CD4-positive, alpha-beta memory T cell (primary cell): ENCODE measurements around the gene FBRS. TPM values are rescaled to one million over a fixed set of nuclear protein-coding genes. Genes with fewer than 3 reads are reported as not detected.

Source experiments
- CTCF ChIA-PET: fragments of 350-600 bp; sonication (Branson Sonifier 250); formaldehyde crosslinking; loops from one replicate; lab custom pipeline; 2021; ENCODE audit warnings: inconsistent platforms; ENCODE audit not compliant: partially characterized antibody; lab: Charles Lee
- POLR2A ChIA-PET: fragments of 350-600 bp; sonication (Branson Sonifier 250); formaldehyde crosslinking; loops from one replicate; lab custom pipeline; 2021; ENCODE audit not compliant: partially characterized antibody; lab: Charles Lee
- DNase-seq, 5 donors: peaks; one replicate each; pipeline versions ENCODE4 v3.0.0 to v3.0.0-alpha.2; 2020 to 2022; ENCODE audit warnings: mixed read lengths in 1 of 5
- H3K27ac ChIP-seq: one replicate; pipeline ENCODE4 v1.7.0; 2013; ENCODE audit warnings: low read depth, low read length
- H3K27me3 ChIP-seq: 2 replicates; pipeline ENCODE4 v1.7.0; 2013; ENCODE audit warnings: mild to moderate bottlenecking, low read length, moderate library complexity; ENCODE audit not compliant: insufficient read depth
- H3K36me3 ChIP-seq: 2 replicates; pipeline ENCODE4 v1.7.0; 2013; ENCODE audit warnings: mild to moderate bottlenecking, low read length, moderate library complexity; ENCODE audit not compliant: insufficient read depth
- H3K4me1 ChIP-seq: 2 replicates; pipeline ENCODE4 v1.7.0; 2013; ENCODE audit warnings: mild to moderate bottlenecking, low read length, moderate library complexity; ENCODE audit not compliant: insufficient read depth
- H3K4me3 ChIP-seq, 2 donors: one replicate each; pipeline ENCODE4 v1.7.0; 2013; ENCODE audit warnings: low read length in 2 of 2, mild to moderate bottlenecking in 1 of 2
- H3K9me3 ChIP-seq, 2 donors: one replicate each; pipeline ENCODE4 v1.7.0; 2013; ENCODE audit warnings: low read length in 2 of 2, control low read depth in 1 of 2; ENCODE audit not compliant: control insufficient read depth in 1 of 2
- H3K27ac Mint-ChIP-seq, 7 donors: one replicate each; pipeline ENCODE4 v1.8.0; 2020 to 2021; ENCODE audit warnings: mixed read lengths in 7 of 7, mild to moderate bottlenecking in 6 of 7, inconsistent platforms in 3 of 7, moderate library complexity in 3 of 7
- H3K27me3 Mint-ChIP-seq, 2 donors: one replicate each; pipeline ENCODE4 v1.8.0; 2020 to 2021; ENCODE audit warnings: mixed read lengths in 2 of 2
- H3K36me3 Mint-ChIP-seq, 2 donors: one replicate each; pipeline ENCODE4 v1.8.0; 2020 to 2021; ENCODE audit warnings: mixed read lengths in 2 of 2, inconsistent platforms in 1 of 2, mild to moderate bottlenecking in 1 of 2
- H3K4me1 Mint-ChIP-seq, 4 donors: one replicate each; pipeline ENCODE4 v1.8.0; 2020 to 2021; ENCODE audit warnings: mixed read lengths in 4 of 4, mild to moderate bottlenecking in 1 of 4
- H3K4me3 Mint-ChIP-seq, 8 donors: one replicate each; pipeline ENCODE4 v1.8.0; 2020 to 2021; ENCODE audit warnings: mixed read lengths in 8 of 8, mild to moderate bottlenecking in 7 of 8, moderate library complexity in 6 of 8, inconsistent platforms in 3 of 8
- H3K9me3 Mint-ChIP-seq, 8 donors: one replicate each; pipeline ENCODE4 v1.8.0; 2020 to 2021; ENCODE audit warnings: mixed read lengths in 8 of 8, mild to moderate bottlenecking in 5 of 8, inconsistent platforms in 3 of 8, moderate library complexity in 1 of 8
- intact Hi-C: fragments of 100-400 bp; cut with micrococcal nuclease; formaldehyde crosslinking; loops from one replicate; pipeline ENCODE4 v1.15.1; 2023
- polyA plus RNA-seq, 2 donors: library from polyadenylated mRNA; unstranded; fragments of 300-500 nt; fragmentation: Illumina TruSeq; gene quantifications; one replicate each; pipeline ENCODE4 v1.2.3, GENCODE V29; 2021
- total RNA-seq, 2 experiments: library from RNA; stranded (reverse); gene quantifications; one replicate each; pipeline ENCODE4 v1.2.3, GENCODE V29; 2021

FBRS gene
- total and polyA plus RNA-seq, 4 experiments from 2014 or later = 0.70 to 172 (median 85.9) TPM

DNA sequence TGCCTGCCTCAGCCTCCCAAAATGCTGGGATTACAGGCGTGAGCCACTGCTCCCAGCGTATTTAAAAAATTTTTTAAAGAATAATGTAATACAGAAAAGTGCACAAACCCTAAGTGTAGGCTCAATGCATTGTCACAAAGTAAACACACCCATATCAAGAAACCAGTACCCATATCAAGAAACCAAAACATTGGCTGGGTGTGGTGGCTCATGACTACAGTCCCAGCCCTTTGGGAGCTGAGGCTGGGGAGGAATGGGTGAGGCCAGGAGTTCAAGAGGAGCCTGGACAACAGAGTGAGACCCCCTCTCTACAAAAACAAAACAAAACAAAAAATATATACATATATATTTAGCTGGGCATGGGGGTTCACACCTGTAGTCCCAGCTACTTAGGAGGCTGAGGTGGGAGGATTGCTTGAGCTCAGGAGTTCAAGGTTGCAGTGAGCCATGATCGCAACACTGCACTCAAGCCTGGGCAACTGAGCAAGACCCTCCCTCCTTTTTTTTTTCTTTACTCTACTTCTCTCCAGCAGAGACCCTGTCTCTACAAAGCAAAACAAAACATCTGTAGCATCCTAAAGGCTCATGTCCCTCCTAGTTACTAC lies 16.8 kb upstream of the FBRS start:
- Mint-ChIP-seq H3K27me3 (peaks cover 0 to 2% of the 10 kb centered on the region in 2 donors), H3K9me3 (no peaks in the 10 kb centered on the region), H3K36me3 (no peaks in the 10 kb centered on the region), H3K27ac (no peak overlapping the region), H3K4me3 (no peak overlapping the region), H3K4me1 (no peaks in the 10 kb centered on the region)
- Histone ChIP-seq H3K27me3 (no peaks in the 10 kb centered on the region), H3K36me3 (no peaks in the 10 kb centered on the region), H3K27ac (no peak overlapping the region), H3K4me1 (no peaks in the 10 kb centered on the region), H3K9me3 (no peaks in the 10 kb centered on the region), H3K4me3 (no peak overlapping the region)
- DNase-seq = no peak
- POLR2A ChIA-PET = interaction anchor here (0.7 to 1.1 kb wide), 2 partner anchors 9 to 122 kb away, joined by 3 read pairs; partner anchors contain the start of gene PRR14
- intact Hi-C loops = no loop called here
- CTCF ChIA-PET = interaction anchor here (0.8 to 2.0 kb wide), 3 partner anchors 26 to 52 kb away, joined by 3 to 4 read pairs (median 3); no protein-coding TSS in a partner anchor

DNA sequence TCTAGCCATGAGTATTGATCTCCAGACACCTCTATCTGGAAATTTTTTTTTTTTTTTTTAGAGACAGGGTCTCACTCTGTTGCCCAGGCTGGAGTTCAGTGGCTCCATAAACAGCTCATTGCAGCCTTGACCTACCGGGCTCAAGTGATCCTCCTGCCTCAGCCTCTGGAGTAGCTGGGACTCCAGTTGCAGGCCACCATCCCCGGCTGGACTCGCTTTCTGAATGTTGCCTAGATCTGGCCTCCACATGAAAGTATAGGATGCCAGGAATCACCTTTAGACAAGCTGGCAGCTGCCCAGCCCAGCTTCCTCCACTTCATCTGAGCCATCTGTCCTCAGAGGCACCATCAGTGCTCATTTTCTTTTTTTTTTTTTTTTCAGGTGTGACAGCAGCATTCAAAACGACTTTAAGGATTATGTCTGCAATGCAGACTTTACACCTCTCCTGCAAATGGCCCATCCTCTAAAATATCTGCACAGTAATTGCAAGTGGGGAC lies 13.8 kb upstream of the FBRS start:
- ChIA-PET POLR2A (interaction anchor here (0.6 kb wide), 1 partner anchor 523 kb away, joined by 3 read pairs; no protein-coding TSS in a partner anchor), CTCF (interaction anchor here (1.0 kb wide), 1 partner anchor 18 kb away, joined by 6 read pairs; no protein-coding TSS in a partner anchor)
- intact Hi-C loops = no loop called here

DNA sequence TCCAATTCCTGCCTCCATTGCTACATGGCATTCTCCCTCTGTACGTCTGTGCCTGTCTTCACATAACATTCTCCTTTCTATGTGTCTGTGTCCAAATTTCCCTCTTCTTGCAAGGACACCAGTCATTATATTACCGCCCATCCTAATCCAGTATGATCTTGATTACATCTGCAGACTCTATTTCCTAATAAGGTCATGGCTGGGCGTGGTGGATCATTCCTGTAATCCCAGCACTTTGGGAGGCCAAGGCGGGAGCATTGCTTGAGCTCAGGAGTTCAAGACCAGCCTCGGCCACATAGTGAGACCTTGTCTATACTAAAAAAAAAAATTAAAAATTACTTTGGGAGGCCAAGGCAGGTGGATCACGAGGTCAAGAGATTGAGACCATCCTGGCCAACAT lies 12.5 kb upstream of the FBRS start:
- Histone ChIP-seq H3K4me3 (no peak overlapping the region), H3K27ac (no peak overlapping the region), H3K4me1 (peaks cover 10% of the 10 kb centered on the region), H3K27me3 (no peaks in the 10 kb centered on the region), H3K36me3 (no peaks in the 10 kb centered on the region), H3K9me3 (no peaks in the 10 kb centered on the region)
- intact Hi-C loops = no loop called here
- peaks cover 0 to 2% of the 10 kb centered on the region in 2 donors for H3K27me3 Mint-ChIP-seq
- H3K4me3 Mint-ChIP-seq = no peak overlapping the region
- H3K9me3 Mint-ChIP-seq = no peaks in the 10 kb centered on the region
- peaks cover 0 to 4% of the 10 kb centered on the region in 2 donors for H3K36me3 Mint-ChIP-seq
- ChIA-PET POLR2A (interaction anchor here (1.3 kb wide), 1 partner anchor 13 kb away, joined by 5 read pairs; the partner anchor contains the start of gene FBRS), CTCF (interaction anchor here (0.6 to 1.8 kb wide), 4 partner anchors 12 to 49 kb away, joined by 3 to 6 read pairs (median 4); no protein-coding TSS in a partner anchor)
- H3K4me1 Mint-ChIP-seq = peaks cover 2 to 11% (median 6%) of the 10 kb centered on the region in 4 donors
- no peak for DNase-seq
- peak overlapping the region in 1 of 7 donors; percentile 17 for H3K27ac Mint-ChIP-seq

More for the DNA sequence above, 13.8 kb upstream of the FBRS start:
- Mint-ChIP-seq H3K27ac (no peak overlapping the region), H3K27me3 (peaks cover 0 to 2% of the 10 kb centered on the region in 2 donors), H3K9me3 (no peaks in the 10 kb centered on the region), H3K36me3 (no peaks in the 10 kb centered on the region), H3K4me1 (no peaks in the 10 kb centered on the region), H3K4me3 (no peak overlapping the region)
- Histone ChIP-seq H3K36me3 (no peaks in the 10 kb centered on the region), H3K4me1 (peaks cover 1% of the 10 kb centered on the region), H3K27me3 (no peaks in the 10 kb centered on the region), H3K27ac (no peak overlapping the region), H3K4me3 (no peak overlapping the region), H3K9me3 (no peaks in the 10 kb centered on the region)
- DNase-seq = no peak

DNA sequence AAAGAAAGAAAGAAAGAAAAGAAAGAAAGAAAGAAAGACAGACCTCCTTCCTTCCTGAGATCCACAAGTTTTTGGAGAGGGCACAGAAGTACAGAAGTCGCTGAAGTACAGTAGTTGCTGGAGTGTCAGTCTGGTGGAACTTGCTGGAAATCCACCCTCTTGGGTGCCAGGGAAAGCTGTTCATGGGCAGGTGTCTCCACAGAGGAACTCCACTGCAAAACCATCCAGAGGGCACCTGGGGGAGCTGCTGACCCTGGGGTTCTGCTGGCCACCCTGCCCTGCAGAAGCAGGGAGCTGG lies 11.0 kb upstream of the FBRS start:
- Mint-ChIP-seq H3K27ac (no peak overlapping the region), H3K27me3 (peaks cover 0 to 2% of the 10 kb centered on the region in 2 donors), H3K9me3 (no peaks in the 10 kb centered on the region), H3K4me3 (no peak overlapping the region), H3K4me1 (peaks cover 7 to 22% (median 12%) of the 10 kb centered on the region in 4 donors), H3K36me3 (peaks cover 0 to 15% of the 10 kb centered on the region in 2 donors)
- Histone ChIP-seq H3K36me3 (peaks cover under 1% of the 10 kb centered on the region), H3K9me3 (no peaks in the 10 kb centered on the region), H3K4me1 (peaks cover 16% of the 10 kb centered on the region), H3K27me3 (no peaks in the 10 kb centered on the region), H3K27ac (no peak overlapping the region), H3K4me3 (no peak overlapping the region)
- intact Hi-C loops = no loop called here
- no peak for DNase-seq
- ChIA-PET CTCF (no interaction called here), POLR2A (no interaction called here)

DNA sequence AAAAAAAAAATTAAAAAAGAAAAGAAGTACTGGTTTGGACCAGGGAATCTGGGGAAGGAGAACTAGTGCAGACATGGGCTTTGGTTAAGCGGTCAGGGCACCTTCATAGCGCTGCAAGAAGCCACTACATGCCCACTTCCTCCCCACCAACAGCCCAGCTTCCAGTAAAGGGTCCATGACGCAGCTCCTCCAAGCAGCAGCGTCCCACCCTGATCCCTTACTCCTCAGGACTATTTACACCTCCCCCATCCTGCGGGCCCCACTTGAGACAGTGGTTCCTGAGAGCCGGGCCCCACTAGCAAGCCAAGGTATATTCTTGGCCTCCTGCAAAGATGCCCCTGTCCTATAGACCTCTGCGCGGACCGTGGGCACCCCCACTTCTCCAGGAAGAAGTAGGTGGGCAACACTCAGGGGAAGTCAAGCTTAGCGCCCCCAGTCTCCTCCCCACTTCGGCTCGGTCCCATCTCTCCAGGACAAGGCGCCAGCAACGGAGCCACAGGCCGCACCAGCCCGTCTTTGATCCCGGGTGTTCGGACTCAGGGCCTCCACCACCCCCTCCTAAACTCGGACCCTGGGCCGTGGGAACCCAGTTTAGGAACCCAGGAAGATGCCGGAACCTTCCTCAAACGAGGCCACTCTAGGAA lies 8.4 kb upstream of the FBRS start:
- H3K27me3 ChIP-seq = no peaks in the 10 kb centered on the region
- peaks cover 22% of the 10 kb centered on the region for H3K36me3 ChIP-seq
- Mint-ChIP-seq H3K36me3 (peaks cover 10 to 29% of the 10 kb centered on the region in 2 donors), H3K27me3 (peaks cover 0 to 2% of the 10 kb centered on the region in 2 donors), H3K9me3 (no peaks in the 10 kb centered on the region), H3K4me3 (peak overlapping the region; percentile 95 to 100 (median 99)), H3K4me1 (peaks cover 11 to 32% (median 18%) of the 10 kb centered on the region in 4 donors), H3K27ac (peak overlapping the region; percentile 97 to 100 (median 99))
- peak overlapping the region in 1 of 2 donors; percentile 99 for H3K4me3 ChIP-seq
- H3K9me3 ChIP-seq = no peaks in the 10 kb centered on the region
- ChIA-PET POLR2A (interaction anchor here (0.8 to 3.9 kb wide), 32 partner anchors 8 to 688 kb away, joined by 3 to 91 read pairs (median 5); partner anchors contain the start of genes ALDOA, DCTPP1, FBRS and FBXL19), CTCF (interaction anchor here (0.8 to 2.4 kb wide), 17 partner anchors 9 to 948 kb away, joined by 3 to 11 read pairs (median 5); partner anchors contain the start of genes DCTPP1, ZNF689, ZNF747 and ZNF785)
- peak in 3 of 5 donors; percentile 12 to 20 (median 13) for DNase-seq
- intact Hi-C loops = loop anchor here (1.0 kb wide), 6 partner anchors 8 to 78 kb away; partner anchors contain the start of genes FBRS, ZNF689 and ZNF785
- H3K4me1 ChIP-seq = peaks cover 20% of the 10 kb centered on the region
- peak overlapping the region; percentile 96 for H3K27ac ChIP-seq

DNA sequence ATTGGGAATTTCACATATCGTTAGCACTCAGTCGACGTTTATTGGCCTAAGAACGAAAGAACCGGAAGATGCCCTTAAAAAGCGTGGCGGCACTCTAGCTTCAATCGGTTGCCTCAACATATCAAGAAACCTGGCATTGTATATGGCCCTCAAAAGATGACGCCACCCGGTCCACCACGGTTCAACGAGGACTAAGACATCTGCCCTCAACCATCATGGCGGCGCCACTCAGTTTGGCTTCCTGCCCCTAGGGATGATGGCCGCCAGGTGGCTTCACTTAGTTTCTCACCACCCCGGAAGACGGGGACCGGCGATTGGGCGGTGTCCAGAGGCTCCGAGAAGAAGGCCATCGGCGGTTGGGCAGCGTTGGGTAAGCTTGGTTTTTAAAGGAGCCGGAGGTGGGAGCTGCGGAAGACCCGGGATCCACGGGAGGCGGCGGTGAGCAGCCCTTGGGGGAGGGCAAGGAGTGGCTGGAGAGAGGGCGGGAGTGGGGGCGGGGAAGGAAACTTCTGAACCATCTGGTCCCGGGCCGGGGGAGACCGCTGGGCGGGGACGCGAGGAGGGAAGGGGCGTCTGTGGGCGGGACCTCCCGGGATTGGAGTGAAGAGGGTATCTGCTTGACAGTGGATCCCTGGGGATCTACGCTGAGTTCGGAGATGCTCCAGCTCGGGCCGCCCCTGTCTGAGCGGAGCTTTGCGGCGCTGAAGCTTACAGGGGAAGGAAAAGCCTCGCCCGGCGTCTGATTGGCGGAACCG lies 7.7 kb upstream of the FBRS start, which contains the start of gene PRR14:
PRR14 (plus strand) TSS at position 592 of the 755 bp plus-strand sequence. CDS start 686 bp downstream, outside the sequence.
- H3K9me3 ChIP-seq = no peaks in the 10 kb centered on the region
- H3K27ac ChIP-seq = peak within 1 kb of the TSS; percentile 96
- CTCF ChIA-PET = interaction anchor here (0.7 to 2.4 kb wide), 15 partner anchors 8 to 949 kb away, joined by 3 to 11 read pairs (median 5); partner anchors contain the start of genes ZNF689, ZNF747 and ZNF785
- Mint-ChIP-seq H3K4me3 (peak within 1 kb of the TSS; percentile 95 to 100 (median 99)), H3K4me1 (peaks cover 11 to 32% (median 18%) of the 10 kb centered on the region in 4 donors), H3K27me3 (peaks cover 0 to 2% of the 10 kb centered on the region in 2 donors), H3K9me3 (no peaks in the 10 kb centered on the region), H3K36me3 (peaks cover 10 to 36% of the 10 kb centered on the region in 2 donors), H3K27ac (peak within 1 kb of the TSS; percentile 97 to 100 (median 99))
- DNase-seq = peak; percentile 96 to 99 (median 97)
- no peaks in the 10 kb centered on the region for H3K27me3 ChIP-seq
- peak within 1 kb of the TSS; percentile 99 for H3K4me3 ChIP-seq
- H3K4me1 ChIP-seq = peaks cover 20% of the 10 kb centered on the region
- peaks cover 29% of the 10 kb centered on the region for H3K36me3 ChIP-seq
- intact Hi-C loops = loop anchor here (1.0 kb wide), 8 partner anchors 8 to 272 kb away; partner anchors contain the start of genes FBRS, ZNF689 and ZNF785
- POLR2A ChIA-PET = interaction anchor here (0.6 to 3.9 kb wide), 35 partner anchors 9 to 689 kb away, joined by 3 to 91 read pairs (median 5); partner anchors contain the start of genes ALDOA, DCTPP1, FBRS and FBXL19
